ENCODE data around the gene MPLKIP.
"Not testable (repeated sequence)": the region's sequence is repeated elsewhere in the genome, so short reads cannot be mapped to it uniquely, and the experiment has no call there.

Gene MPLKIP

GRCh38 chr7:40165216-40165615, 30.8 kb upstream of the MPLKIP start:
- CTCF ChIA-PET, result interaction anchor here (1.2 kb wide), 1 partner anchor 16 kb away, joined by 3 read pairs; no protein-coding TSS in a partner anchor
- TF ChIP-seq, protein P1, sequence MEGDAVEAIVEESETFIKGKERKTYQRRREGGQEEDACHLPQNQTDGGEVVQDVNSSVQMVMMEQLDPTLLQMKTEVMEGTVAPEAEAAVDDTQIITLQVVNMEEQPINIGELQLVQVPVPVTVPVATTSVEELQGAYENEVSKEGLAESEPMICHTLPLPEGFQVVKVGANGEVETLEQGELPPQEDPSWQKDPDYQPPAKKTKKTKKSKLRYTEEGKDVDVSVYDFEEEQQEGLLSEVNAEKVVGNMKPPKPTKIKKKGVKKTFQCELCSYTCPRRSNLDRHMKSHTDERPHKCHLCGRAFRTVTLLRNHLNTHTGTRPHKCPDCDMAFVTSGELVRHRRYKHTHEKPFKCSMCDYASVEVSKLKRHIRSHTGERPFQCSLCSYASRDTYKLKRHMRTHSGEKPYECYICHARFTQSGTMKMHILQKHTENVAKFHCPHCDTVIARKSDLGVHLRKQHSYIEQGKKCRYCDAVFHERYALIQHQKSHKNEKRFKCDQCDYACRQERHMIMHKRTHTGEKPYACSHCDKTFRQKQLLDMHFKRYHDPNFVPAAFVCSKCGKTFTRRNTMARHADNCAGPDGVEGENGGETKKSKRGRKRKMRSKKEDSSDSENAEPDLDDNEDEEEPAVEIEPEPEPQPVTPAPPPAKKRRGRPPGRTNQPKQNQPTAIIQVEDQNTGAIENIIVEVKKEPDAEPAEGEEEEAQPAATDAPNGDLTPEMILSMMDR (IDR thresholded peaks at IDR 0.05; ENCODE audit: control extremely low read depth, extremely low read depth, low read depth, missing control alignments), result no peak
- no peak for DNase-seq (ENCODE audit: extremely low spot score)
- POLR2A ChIA-PET, result no interaction called here

GRCh38 chr7:40162516-40162915, 28.1 kb upstream of the MPLKIP start:
- ChIA-PET CTCF (interaction anchor here (1.8 kb wide), 1 partner anchor 28 kb away, joined by 5 read pairs; the partner anchor contains the start of genes MPLKIP and SUGCT), POLR2A (no interaction called here)
- TF ChIP-seq, protein P1 (IDR thresholded peaks at IDR 0.05; ENCODE audit: control extremely low read depth, extremely low read depth, low read depth, missing control alignments), result no peak
- DNase-seq (ENCODE audit: extremely low spot score), result no peak

DNA sequence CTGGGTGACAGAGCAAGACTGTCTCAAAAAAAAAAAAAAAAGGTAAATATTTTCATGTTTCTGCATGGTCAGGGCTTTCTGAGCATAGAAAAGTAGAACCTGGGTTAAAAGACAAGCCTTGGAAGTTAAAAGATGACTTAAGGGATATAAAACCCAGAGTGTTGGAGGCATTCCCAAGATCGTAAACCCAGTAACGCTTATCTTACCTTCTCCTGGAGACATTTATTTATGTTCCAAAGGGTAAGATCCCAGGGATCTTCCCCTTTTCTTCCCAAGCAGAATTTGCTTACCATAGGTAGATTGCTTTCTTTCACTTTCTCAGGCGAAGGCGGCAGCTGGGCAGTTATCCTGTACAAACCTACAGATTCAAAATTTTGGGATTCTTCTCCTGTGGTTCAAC, 22.6 kb upstream of the MPLKIP start:
- DNase-seq (ENCODE audit: extremely low spot score), result no peak
- TF ChIP-seq, protein P1 (IDR thresholded peaks at IDR 0.05; ENCODE audit: control extremely low read depth, extremely low read depth, low read depth, missing control alignments), result no peak
- CTCF ChIA-PET, result no interaction called here
- POLR2A ChIA-PET, result no interaction called here

DNA sequence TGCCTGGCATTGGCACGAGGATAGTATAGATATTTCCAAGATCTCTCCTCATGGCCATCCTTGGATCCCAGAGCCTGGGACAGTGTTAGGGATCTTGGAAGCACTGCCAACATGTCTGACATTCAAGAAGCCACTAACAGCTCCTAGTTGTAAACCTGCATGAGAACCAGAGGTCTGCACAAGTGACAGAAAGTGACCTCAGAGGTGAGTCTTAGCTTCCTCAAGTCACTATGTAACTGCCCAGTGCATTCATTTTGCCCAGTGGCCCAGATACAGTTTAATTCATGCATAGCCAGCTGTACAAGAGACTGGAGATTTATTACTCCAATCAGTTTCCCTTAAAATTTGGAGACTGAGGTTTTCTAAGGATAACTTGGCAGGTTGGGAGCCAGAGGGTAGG, 17.1 kb upstream of the MPLKIP start:
- DNase-seq (ENCODE audit: extremely low spot score), result no peak
- CTCF ChIA-PET, result no interaction called here
- POLR2A ChIA-PET, result no interaction called here
- TF ChIP-seq, protein P1 (IDR thresholded peaks at IDR 0.05; ENCODE audit: control extremely low read depth, extremely low read depth, low read depth, missing control alignments), result no peak

- no peak for DNase-seq (ENCODE audit: extremely low spot score)
- TF ChIP-seq, protein P1 (IDR thresholded peaks at IDR 0.05; ENCODE audit: control extremely low read depth, extremely low read depth, low read depth, missing control alignments), result no peak
- POLR2A ChIA-PET, result no interaction called here
- CTCF ChIA-PET, result interaction anchor here (1.5 kb wide), 1 partner anchor 13 kb away, joined by 5 read pairs; the partner anchor contains the start of genes MPLKIP and SUGCT
These were observed 14.2 kb upstream of the MPLKIP start for GRCh38 chr7:40148671-40149070.

- CTCF ChIA-PET, result interaction anchor here (1.5 kb wide), 1 partner anchor 13 kb away, joined by 5 read pairs; the partner anchor contains the start of genes MPLKIP and SUGCT
- POLR2A ChIA-PET; DNase-seq (ENCODE audit: extremely low spot score): not testable (repeated sequence)
These were observed 13.8 kb upstream of the MPLKIP start for GRCh38 chr7:40148247-40148580.

DNA sequence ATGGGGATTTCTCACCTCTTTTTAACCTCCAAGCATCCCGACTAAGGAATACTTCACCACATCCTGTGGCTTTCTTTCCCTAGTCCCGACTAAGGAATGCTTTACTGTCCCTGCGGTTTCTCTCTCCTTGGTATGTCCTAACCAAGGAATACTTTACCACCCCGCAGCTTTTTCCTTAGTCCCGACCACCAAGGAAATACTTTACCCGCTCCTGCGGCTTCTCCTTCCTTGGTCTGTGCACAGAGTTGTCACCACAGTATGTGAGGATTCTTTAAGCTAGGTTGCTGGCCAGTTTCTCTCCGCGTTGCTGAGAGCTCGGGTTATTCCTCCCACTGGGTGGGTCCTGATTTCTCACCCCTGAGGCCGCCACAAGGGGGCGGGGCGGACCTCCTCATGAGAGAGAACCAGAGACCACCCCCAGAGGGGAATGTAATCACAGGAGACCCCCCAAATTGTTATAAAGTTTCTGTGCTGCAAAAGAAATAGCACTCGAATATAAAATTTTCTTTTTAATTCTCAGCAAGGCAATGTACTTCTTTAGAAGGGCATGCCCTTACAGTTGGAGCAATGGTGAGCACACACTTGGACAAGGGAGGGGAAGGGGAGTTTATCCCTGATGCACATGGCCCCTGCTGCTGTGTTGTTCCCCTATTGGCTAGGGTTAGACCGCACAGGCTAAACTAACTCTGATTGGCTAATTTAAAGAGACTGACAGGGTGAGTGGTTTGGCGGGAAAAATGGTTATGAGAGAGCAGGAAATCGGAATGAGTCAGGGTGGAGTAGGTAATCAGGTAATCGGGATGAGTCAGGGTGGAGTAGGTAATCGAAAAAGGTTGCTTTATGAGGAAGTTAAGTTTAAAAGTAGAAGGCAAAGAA, 13.2 kb upstream of the MPLKIP start:
- TF ChIP-seq, protein P1 (IDR thresholded peaks at IDR 0.05; ENCODE audit: control extremely low read depth, extremely low read depth, low read depth, missing control alignments), result no peak
- ChIA-PET CTCF (interaction anchor here (1.5 kb wide), 1 partner anchor 12 kb away, joined by 5 read pairs; the partner anchor contains the start of genes MPLKIP and SUGCT), POLR2A (no interaction called here)
- DNase-seq (ENCODE audit: extremely low spot score), result no peak

DNA sequence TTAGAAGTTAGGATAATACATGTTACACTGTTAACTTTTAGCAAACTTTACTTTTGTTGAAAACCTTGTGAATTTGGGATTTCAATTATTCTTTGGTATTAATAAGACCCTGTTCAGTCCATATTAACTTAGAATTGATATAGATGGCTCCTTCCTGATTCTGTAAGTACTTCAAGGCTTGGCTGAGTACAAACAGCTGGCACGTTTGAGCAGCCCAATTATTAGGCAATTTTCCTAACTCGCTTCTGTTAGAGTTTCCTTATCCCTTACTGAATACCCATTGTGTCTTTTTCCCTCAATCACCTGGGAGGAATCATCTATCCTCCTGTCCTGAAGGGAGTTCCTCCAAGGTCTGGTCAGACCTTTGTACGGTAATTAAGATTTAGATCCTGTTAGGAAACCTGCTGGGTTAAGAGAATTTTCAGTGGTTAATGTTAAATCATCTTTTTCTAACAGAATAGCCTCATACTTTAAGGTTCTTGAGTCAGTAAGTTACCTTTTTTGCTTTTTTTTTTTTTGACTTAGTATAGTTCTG, 11.2 kb upstream of the MPLKIP start:
- CTCF ChIA-PET, result interaction anchor here (1.6 kb wide), 1 partner anchor 11 kb away, joined by 4 read pairs; the partner anchor contains the start of genes MPLKIP and SUGCT
- DNase-seq (ENCODE audit: extremely low spot score); POLR2A ChIA-PET: not testable (repeated sequence)

DNA sequence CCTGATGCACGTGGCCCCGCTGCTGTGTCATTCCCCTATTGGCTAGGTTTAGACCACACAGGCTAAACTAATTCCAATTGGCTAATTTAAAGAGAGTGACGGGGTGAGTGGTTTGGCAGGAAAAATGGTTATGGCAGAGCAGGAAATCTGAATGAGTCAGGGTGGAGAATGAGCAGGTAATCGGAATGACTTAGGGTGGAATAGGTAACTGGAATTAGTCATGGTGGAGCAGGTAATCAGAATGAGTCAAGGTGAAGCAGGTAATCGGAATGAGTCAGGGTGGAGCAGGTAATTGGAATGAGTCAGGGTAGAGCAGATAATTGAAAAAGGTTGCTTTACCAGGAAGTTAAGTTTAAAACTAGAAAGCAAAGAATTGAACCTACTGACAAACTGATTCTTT, 7.5 kb upstream of the MPLKIP start:
- CTCF ChIA-PET; DNase-seq (ENCODE audit: extremely low spot score); POLR2A ChIA-PET: not testable (repeated sequence)

DNA sequence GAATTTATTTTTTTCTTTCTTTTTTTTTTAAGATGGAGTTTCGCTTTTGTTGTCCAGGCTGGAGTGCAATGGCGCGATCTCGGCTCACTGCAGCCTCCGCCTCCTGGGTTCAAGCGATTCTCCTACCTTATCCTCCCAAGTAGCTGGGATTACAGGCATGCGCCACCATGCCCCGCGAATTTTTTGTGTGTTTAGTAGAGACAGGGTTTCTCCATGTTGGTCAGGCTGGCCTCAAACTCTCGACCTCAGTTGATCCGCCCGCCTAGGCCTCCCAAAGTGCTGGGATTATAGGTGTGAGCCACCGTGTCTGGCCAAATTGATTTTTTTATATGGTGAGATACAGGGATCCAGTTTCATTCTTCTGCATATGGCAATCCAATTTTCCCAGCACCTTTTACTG, 5.5 kb upstream of the MPLKIP start:
- DNase-seq (ENCODE audit: extremely low spot score); CTCF ChIA-PET; POLR2A ChIA-PET: not testable (repeated sequence)

Measured in GM10248 (cell line).